NCI-H146 (cell line): ENCODE results near the gene ADAMTS6.

Experiments used
- DNase-seq: peaks from one replicate; lab custom pipeline; 2025; lab: John Stamatoyannopoulos, UW

Gene ADAMTS6

GRCh38 chr5:65144136-65144871, 337.4 kb downstream of the ADAMTS6 start:
- no peak for DNase-seq

- DNase-seq: peak; percentile 2
Measured at GRCh38 chr5:65142511-65143011, 339.2 kb downstream of the ADAMTS6 start.

DNA sequence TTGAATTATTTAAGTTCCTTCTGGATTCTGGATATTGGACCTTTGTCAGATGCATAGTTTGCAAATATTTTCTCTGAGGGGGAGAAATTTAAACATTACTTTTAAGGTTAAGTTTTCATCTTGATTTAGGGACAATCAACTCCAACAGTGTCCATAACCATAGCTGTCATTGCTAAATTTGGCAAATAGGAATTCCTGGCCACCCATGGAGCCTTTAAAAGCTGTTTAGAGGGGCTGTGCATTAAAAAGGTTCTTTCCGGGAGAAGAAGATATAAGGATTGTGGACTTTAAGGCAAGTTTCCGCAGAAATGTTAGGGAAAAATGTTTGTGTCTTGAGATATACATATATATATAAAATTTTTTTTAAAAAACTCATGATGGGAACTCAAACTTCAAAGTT, 339.7 kb downstream of the ADAMTS6 start:
- no peak for DNase-seq

DNA sequence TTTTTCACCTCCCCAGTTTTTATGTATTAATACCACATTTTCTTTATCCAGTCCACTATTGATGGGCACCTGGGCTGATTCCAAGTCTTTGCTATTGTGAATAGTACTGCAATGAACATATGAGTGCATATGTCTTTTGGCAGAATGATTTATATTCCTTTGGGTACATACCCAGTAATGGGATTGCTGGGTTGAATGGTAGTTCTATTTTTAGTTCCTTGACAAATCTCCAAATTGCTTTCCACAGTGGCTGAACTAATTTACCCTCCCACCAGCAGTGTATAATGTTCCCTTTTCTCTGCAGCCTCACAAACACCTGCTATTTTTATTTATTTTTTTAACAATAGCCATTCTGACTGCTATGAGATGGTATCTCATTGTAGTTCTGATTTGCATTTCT, 340.2 kb downstream of the ADAMTS6 start:
- DNase-seq: peak; percentile 64

- DNase-seq: no peak
Measured at GRCh38 chr5:65137631-65138030, 344.1 kb downstream of the ADAMTS6 start.

GRCh38 chr5:65133477-65134110, 348.1 kb downstream of the ADAMTS6 start:
- DNase-seq: no peak

DNA sequence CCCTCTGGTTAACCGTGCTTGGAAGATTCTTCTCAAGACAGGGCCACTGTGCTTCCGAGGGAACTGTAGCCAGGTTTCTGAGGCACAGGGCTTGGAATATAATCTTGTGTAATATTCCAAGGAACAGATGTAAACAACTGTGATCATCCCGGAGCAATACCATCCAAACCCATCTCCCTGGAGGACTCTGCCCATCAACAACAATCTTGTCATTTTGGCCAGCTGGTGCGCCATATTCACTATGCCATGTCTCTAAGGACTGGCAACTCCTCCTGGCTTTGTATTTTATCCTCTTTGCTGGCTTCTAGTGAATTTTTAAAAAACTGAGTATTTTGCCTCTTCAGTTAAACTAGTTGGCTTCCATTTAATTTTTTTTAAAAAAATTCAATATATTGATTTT, 349.3 kb downstream of the ADAMTS6 start:
- no peak for DNase-seq

- DNase-seq: no peak
Measured at GRCh38 chr5:65128226-65128625, 353.5 kb downstream of the ADAMTS6 start.

- no peak for DNase-seq
Measured at GRCh38 chr5:65127161-65127901, 354.4 kb downstream of the ADAMTS6 start.

- DNase-seq: peak; percentile 12
Measured at GRCh38 chr5:65126542-65127069, 355.1 kb downstream of the ADAMTS6 start.

DNA sequence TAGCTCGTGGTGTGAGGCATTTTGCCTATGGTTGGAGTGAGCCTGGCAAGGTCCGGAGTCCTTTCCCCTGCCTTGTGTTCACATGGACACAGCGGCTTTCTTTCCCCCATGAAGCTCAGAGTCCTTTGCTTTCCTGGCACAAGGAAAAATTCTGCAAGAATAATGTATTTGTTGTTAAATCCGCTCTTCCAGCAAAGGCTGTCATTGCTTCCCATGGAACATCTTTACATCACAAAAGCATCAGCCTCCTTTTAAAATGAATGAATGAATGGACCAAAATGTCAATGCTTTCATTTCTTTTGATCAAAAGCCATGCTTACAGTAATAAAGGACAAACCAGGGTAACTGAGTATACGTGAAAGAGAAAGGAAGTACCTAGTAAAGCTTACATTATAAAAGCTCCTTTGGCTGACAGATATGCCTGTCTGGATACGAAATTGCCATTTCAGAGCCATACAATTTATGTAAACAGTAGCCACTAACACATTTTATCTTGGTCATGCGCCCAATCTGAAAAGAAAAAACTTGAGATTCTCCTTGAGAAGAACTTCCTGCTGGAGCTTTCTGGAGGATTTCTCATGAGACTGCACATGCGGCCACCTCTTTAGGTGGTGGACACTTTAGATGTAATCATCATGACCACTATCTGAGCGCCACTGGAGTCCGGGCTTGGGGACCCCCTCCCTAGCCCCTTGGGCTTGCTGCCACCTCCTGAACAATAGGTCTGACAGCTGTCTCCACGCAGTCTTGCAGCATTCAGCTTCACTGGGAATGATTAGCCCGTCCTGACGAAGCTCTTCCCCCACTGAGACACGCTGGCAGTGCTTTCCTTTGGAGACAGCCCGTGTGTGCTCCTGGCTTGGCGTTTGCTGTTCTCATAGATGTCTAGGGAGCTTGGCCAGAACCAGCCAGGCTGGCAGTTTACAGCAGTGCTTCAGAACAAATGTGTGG, 355.9 kb downstream of the ADAMTS6 start:
- DNase-seq: peak; percentile 40

DNA sequence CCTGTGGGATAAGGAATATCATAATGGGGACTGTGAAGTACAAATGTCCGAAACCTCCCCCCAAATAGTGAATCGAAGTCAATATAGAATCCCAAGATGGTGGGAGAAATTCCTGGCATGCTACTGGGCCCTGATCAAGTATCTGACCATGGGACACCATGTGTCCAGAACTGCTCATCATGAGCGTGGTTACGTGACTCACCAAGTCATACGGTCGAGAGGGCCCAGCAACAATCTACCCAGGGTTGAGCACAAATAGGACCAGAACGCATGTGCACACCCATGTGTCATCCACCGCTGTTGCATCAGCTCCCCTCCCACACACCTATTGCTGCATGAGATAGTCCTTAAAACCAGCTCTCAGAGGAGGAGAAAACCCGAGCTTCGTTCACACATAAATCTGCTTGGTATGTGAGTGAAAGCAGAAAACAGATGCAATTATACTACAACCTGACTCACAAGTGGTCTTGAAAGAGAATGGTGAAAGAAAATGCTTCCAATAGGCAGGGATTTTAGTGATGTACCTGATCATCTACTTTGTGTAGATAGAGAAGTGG, 359.8 kb downstream of the ADAMTS6 start:
- no peak for DNase-seq

DNA sequence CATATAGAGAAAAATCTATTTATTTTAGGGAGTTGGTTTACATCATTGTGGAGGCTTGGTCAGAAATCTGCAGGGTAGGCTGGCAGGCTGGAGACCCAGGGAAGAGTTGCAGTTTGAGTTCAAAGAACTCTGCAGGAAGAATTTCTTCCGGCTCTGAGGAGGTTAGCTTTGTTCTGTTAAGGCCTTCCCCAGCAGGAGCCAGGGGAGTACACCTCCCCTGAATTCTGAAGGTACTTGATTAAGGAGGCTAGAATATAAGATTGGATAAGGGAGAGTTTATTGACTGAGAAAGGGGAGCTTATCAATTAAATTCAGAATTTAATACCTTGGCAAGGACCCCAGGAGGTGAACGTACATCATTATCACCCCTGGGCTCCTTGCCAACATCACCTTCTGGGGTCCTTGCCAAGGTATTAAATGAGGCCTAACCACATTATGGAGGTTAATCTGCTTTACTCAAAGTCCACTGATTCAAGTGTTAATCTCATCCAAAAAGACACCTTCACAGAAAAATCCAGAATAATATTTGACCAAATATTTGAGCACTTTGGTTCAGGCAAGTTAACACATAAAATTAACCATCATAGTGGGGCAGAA, 361.3 kb downstream of the ADAMTS6 start:
- DNase-seq: peak; percentile 38

DNA sequence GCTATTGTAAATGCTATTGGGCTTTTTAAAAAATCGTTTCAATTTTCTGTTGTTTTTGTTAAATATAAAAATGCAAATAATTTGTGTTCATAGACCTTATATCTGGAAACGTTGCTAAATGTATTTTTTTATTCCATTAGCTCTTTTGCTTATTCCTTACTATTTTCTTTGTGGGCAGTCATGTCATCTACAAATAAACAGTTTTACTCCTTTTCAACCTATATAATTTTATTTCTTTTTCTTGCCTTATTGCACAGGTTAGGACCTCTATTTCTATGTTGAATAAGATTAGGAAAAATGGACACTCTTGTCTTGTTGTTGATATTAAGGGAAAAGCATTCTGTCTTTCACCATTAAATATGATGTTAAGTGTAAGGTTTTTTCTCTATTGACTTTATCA, 364.2 kb downstream of the ADAMTS6 start:
- no peak for DNase-seq

- DNase-seq: no peak
Measured at GRCh38 chr5:65113771-65114170, 367.9 kb downstream of the ADAMTS6 start.

DNA sequence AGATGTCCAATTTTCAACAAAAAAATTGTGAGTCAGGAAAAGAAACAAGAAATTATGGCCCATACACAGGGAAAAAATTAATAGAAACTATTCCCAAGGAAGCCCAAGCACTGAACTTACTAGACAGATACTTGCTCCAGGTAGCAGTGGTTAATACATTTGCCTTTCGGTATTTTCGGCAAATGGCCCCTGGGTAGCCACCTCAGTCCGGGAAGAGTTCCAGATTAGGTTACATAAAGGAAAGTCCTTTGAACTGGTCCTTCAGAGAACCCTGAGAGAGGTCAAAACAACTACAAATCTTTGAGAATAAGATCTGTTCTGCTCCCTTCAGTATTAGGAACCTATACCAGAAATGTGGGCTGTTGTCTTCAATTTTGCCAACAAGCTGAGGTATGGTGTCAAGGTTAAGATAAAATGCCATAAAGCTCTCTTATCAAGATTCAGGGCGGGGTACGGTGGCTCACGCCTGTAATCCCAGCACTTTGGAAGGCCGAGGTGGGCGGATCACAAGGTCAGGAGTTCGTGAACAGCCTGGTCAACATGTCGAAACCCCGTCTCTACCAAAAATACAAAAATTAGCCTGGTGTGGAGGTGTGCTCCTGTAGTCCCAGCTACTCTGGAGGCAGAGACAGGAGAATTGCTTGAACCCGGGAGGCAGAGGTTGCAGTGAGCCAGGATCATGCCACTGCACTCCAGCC, 369.6 kb downstream of the ADAMTS6 start:
- no peak for DNase-seq

DNA sequence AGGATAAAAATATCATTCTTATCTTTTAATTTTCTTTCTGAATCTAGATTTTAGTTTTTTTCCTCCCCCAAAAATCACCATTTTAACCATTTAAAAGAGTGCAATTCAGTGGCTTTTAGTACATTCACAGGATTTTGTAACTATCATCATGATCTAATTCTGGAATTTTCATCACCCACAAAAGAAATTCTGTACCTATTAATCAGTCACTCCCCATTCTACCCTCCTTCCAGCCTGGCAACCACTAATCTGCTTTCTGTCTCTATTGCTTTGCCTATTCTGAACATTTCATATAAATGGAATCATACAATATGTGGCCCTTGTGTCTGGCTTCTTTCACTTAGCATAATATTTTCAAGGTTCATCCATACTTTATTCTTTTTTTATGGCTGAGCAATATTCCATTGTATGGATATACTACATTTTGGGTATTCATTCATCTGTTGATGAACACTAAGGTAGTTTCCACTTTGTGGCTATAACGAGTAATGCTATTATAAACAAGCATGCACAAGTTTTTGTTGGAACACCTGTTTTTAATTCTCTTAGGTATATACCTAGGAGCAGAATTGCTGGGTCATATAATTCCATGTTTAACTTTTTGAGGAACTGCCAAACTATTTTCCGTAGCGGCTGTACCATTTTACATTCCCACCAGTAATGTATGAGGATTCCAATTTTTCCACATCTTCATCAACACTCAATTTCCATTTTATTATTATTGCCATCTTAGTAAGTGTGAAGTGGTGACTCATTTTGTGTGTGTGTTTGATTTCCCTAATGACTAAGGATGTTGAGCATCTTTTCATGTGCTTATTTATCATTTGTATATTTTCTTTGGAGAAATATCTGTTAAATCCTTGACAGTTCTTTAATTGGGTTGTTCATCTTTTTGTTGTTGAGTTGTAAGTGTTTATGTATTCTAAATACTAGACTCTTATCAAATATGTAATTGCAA, 372.7 kb downstream of the ADAMTS6 start:
- DNase-seq: no peak

DNA sequence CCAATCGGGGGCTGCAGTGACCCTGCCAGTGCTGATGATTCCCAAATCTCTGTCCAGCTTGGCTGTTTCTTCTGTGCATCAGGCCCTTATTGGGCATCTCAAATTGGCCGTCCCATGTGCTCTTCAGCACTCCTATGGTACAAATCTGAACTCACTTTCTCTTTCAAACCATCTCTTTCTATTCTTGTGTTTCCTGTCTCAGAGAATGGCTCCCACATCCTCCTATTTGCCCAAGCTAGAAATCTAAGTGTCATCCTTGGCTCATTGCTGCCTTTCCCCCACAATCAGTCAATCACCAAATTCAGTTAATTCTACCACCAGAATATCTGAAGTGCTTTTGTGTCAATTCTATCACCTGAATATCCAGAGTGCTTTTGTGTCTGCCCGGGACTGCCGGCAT, 376.4 kb downstream of the ADAMTS6 start:
- DNase-seq: no peak

DNA sequence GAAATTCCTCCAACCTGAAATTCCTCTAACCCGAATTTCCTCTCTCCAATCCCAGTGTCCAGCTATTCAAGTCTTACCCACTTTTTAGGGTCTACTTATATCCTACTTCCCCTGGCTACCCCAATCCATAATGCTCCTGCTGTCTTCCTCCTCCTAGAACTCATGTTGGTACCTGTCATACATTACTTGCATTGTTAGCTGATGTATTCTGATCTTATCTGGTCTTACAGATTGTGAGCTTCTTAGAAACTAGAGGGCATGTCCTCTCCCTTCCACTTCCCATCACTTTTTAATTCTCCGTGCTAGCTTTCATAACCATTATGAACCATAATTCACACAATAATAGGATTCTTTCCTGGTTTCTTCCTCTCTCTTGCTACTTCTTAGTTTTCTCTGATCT, 376.9 kb downstream of the ADAMTS6 start:
- DNase-seq: no peak
